Heart left ventricle (tissue), 16 donors: ENCODE results near the gene BMPR1B. TPM values are rescaled to one million over a fixed set of nuclear protein-coding genes. Genes with fewer than 3 reads are reported as not detected.
"Not testable (repeated sequence)": the region's sequence is repeated elsewhere in the genome, so short reads cannot be mapped to it uniquely, and the experiment has no call there.

Experiments
- ATAC-seq, 4 donors: fragments of 200-7000 bp; cut with Tn5 transposase; one replicate each; pipeline ENCODE4 v1.9.1; 2020 to 2022; ENCODE audit warnings: moderate library complexity in 4 of 4, mild to moderate bottlenecking in 3 of 4, moderate number of reproducible peaks in 1 of 4
- DNase-seq, 5 donors: peaks; one replicate each; pipeline ENCODE4 v3.0.0-alpha.2; 2020
- H3K27ac ChIP-seq, 12 donors: fragments of 200-600 bp; sonication (generic) in 4 of 12; one replicate each; pipeline versions ENCODE4 v1.5.0 to v1.8.0; 2016 to 2022; ENCODE audit warnings: mild to moderate bottlenecking in 2 of 12
- H3K27me3 ChIP-seq, 9 donors: fragments of 200-600 bp; sonication (generic) in 2 of 9; one replicate each; pipeline versions ENCODE4 v1.5.1 to v1.8.0; 2016 to 2022; ENCODE audit warnings: mild to moderate bottlenecking in 3 of 9
- H3K36me3 ChIP-seq, 9 donors: fragments of 200-600 bp; sonication (generic) in 2 of 9; one replicate each; pipeline versions ENCODE4 v1.5.0 to v1.8.0; 2018 to 2022; ENCODE audit warnings: mild to moderate bottlenecking in 2 of 9
- H3K4me1 ChIP-seq, 12 donors: fragments of 200-600 bp; sonication (generic) in 4 of 12; one replicate each; pipeline versions ENCODE4 v1.5.0 to v1.8.0; 2016 to 2022; ENCODE audit warnings: mild to moderate bottlenecking in 3 of 12
- H3K4me3 ChIP-seq, 12 donors: fragments of 200-600 bp; sonication (generic) in 4 of 12; one replicate each; pipeline versions ENCODE4 v1.5.0 to v1.8.0; 2017 to 2022; ENCODE audit warnings: mild to moderate bottlenecking in 9 of 12, moderate library complexity in 4 of 12
- H3K9me3 ChIP-seq, 12 donors: fragments of 200-600 bp; sonication (generic) in 4 of 12; one replicate each; pipeline versions ENCODE4 v1.5.0 to v1.8.0; 2016 to 2022; ENCODE audit warnings: mild to moderate bottlenecking in 1 of 12
- POLR2A ChIP-seq, 2 donors: fragments of 450-650 bp; IDR thresholded peaks; one replicate each; pipeline ENCODE4 v1.6.1; 2017; ENCODE audit warnings: antibody characterized with exemption in 2 of 2, mild to moderate bottlenecking in 2 of 2, moderate library complexity in 2 of 2
- WGBS, 4 donors: extraction: QIAGEN DNeasy Blood & Tissue Kit in 2 of 4; methylation state at CpG; one replicate each; pipeline versions ENCODE4 v1.1.5 to v1.1.7; 2013 to 2018; 5-methylcytosine and 5-hydroxymethylcytosine counted together
- intact Hi-C, 10 donors: fragments of 100-400 bp; cut with DNase I; formaldehyde crosslinking; loops; one replicate each; pipeline versions ENCODE4 v1.11.1 to v1.14.2; 2022
- polyA plus RNA-seq, 2 donors: library from polyadenylated mRNA; stranded (reverse); fragments of 200-250 nt; gene quantifications; one replicate each; pipeline ENCODE4 v1.2.3, GENCODE V29; 2013
- total RNA-seq, 9 donors: library from RNA; depleted of rRNA in 2 of 9; stranded (reverse); fragments of >200 nt in 2 of 9; fragmentation: NEBNext Ultra II Directional in 3 of 9; extraction: Animal tissue kit (Norgen Biotek cat#: 25700) in 3 of 9; gene quantifications; one replicate each; pipeline versions ENCODE4 v1.1.0 to v1.2.4, GENCODE V29; 2016 to 2023
- TF ChIP-seq, protein P1 (sequence below), 12 donors: fragments of 200-600 bp; sonication (generic) in 4 of 12; IDR thresholded peaks; one replicate each; pipeline versions ENCODE4 v1.5.0 to v1.8.0; 2018 to 2022; ENCODE audit warnings: antibody characterized with exemption in 12 of 12, mild to moderate bottlenecking in 5 of 12
- donor health status: ischemic (EF 13 %, LVEDD 7.1; RV severe dilation, severe dysfunction).
- donor health status: healthy with polysubstance abuse.
- donor health status: DM: no; HTN: yes; CAD: no.
- donor health status: DM: no; HTN: no; CAD: no.
- donor health status: ischemic (EF 25% LVEDD 6.9; RV normal size, moderate dysfunction).
- donor health status: ischemic (EF 25% LVEDD 5.7; RV mildly dilated, moderate dysfunction).
- donor health status: healthy.
- donor health status: DM: yes; HTN: yes; CAD: no.
- donor health status: ischemic (EF 35%, LVEDD 5.7; RV mildly dilated, moderate dysfunction).
- donor health status: nonischemic (EF 11% LVEDD 7.7; RV severe dilation, severe dysfunction).
- donor health status: DM: yes; HTN: yes; CAD: no.
- donor health status: PGD.
- donor health status: ischemic (EF 29% LVEDD 5.4; RV normal size, mild dysfunction).
- donor health status: nonischemic (EF 23%, LVEDD 6.1; RV moderate dilation, normal function).

BMPR1B gene
- total and polyA plus RNA-seq, 11 donors = 0.29 to 7.6 (median 3.8) TPM

GRCh38 chr4:94826206-94826605, 68.5 kb downstream of the BMPR1B start:
- no peaks in the 10 kb centered on the region for H3K36me3 ChIP-seq
- DNase-seq (no peak), ATAC-seq (no peak)
- H3K27me3 ChIP-seq = peaks cover 0 to 7% (median 0%) of the 10 kb centered on the region in 9 donors
- H3K27ac ChIP-seq = no peak overlapping the region
- TF ChIP-seq POLR2A (IDR thresholded peaks at IDR 0.05) = no peak
- TF ChIP-seq, protein P1, sequence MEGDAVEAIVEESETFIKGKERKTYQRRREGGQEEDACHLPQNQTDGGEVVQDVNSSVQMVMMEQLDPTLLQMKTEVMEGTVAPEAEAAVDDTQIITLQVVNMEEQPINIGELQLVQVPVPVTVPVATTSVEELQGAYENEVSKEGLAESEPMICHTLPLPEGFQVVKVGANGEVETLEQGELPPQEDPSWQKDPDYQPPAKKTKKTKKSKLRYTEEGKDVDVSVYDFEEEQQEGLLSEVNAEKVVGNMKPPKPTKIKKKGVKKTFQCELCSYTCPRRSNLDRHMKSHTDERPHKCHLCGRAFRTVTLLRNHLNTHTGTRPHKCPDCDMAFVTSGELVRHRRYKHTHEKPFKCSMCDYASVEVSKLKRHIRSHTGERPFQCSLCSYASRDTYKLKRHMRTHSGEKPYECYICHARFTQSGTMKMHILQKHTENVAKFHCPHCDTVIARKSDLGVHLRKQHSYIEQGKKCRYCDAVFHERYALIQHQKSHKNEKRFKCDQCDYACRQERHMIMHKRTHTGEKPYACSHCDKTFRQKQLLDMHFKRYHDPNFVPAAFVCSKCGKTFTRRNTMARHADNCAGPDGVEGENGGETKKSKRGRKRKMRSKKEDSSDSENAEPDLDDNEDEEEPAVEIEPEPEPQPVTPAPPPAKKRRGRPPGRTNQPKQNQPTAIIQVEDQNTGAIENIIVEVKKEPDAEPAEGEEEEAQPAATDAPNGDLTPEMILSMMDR (IDR thresholded peaks at IDR 0.05) = no peak
- 52 to 61% (median 56%) methylated on average over 5 of the region's 5 CpGs for WGBS, 4 donors
- intact Hi-C loops = no loop called here
- H3K4me3 ChIP-seq = no peak overlapping the region
- no peaks in the 10 kb centered on the region for H3K9me3 ChIP-seq
- peaks cover 0 to 2% (median 0%) of the 10 kb centered on the region in 12 donors for H3K4me1 ChIP-seq

DNA sequence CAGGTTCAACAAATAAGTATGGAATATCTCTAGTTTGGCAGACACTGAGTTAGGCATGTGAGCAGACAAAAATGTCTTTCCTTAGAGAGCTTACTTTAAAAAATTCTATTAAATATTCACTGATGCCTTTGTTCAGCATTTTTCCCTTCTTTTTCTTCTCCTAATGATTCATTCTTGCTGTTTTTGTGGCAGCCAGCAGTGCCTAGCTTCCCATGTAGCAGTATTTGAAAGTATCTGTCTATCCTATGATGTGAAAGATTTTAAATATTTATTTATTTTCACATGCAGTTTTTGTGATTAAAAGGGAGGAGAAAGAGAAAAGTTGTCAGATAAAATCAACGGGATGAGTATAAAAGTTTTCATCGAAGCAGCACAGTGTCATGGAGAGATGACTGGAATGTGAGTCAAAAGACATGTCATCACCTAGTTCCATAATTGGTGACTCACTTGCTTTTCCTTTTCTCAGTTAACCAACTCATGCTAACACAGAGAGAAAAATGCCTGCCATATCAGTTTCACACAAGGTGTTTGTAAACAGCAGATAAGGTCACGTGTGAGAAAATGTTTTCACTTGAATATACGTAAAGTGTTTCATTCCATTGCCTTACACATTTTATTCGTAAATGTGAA, 69.8 kb downstream of the BMPR1B start:
- Histone ChIP-seq H3K9me3 (no peaks in the 10 kb centered on the region), H3K4me1 (peaks cover 0 to 2% (median 0%) of the 10 kb centered on the region in 12 donors), H3K27ac (no peak overlapping the region), H3K36me3 (no peaks in the 10 kb centered on the region), H3K27me3 (peaks cover 0 to 7% (median 0%) of the 10 kb centered on the region in 9 donors), H3K4me3 (no peak overlapping the region)
- ATAC-seq (no peak), DNase-seq (no peak)
- TF ChIP-seq POLR2A (IDR thresholded peaks at IDR 0.05) = no peak
- TF ChIP-seq, protein P1 (IDR thresholded peaks at IDR 0.05) = no peak
- intact Hi-C loops = no loop called here
- 43 to 50% (median 47%) methylated on average over 5 of the region's 5 CpGs for WGBS, 4 donors

- H3K27ac ChIP-seq = no peak overlapping the region
- intact Hi-C loops = no loop called here
- H3K4me3 ChIP-seq = no peak overlapping the region
- H3K36me3 ChIP-seq = no peaks in the 10 kb centered on the region
- no peak for ATAC-seq
- DNase-seq = no peak
- 85 to 93% (median 90%) methylated on average over 1 of the region's 1 CpG for WGBS, 4 donors
- no peak for TF ChIP-seq POLR2A (IDR thresholded peaks at IDR 0.05)
- H3K27me3 ChIP-seq = peaks cover 0 to 7% (median 0%) of the 10 kb centered on the region in 9 donors
- peaks cover 0 to 2% (median 0%) of the 10 kb centered on the region in 12 donors for H3K4me1 ChIP-seq
- H3K9me3 ChIP-seq = no peaks in the 10 kb centered on the region
Observed at GRCh38 chr4:94828882-94829281, 71.1 kb downstream of the BMPR1B start.

- H3K27ac ChIP-seq = no peak overlapping the region
- peaks cover 0 to 2% (median 0%) of the 10 kb centered on the region in 12 donors for H3K4me1 ChIP-seq
- no peaks in the 10 kb centered on the region for H3K9me3 ChIP-seq
- ATAC-seq (no peak), DNase-seq (no peak)
- H3K27me3 ChIP-seq = peaks cover 0 to 3% (median 0%) of the 10 kb centered on the region in 9 donors
- intact Hi-C loops = no loop called here
- H3K36me3 ChIP-seq = no peaks in the 10 kb centered on the region
- 72 to 95% (median 88%) methylated on average over 2 of the region's 2 CpGs for WGBS, 4 donors
- TF ChIP-seq, protein P1 (IDR thresholded peaks at IDR 0.05) = no peak
- no peak for TF ChIP-seq POLR2A (IDR thresholded peaks at IDR 0.05)
- H3K4me3 ChIP-seq = no peak overlapping the region
Observed at GRCh38 chr4:94831607-94832006, 73.9 kb downstream of the BMPR1B start.

DNA sequence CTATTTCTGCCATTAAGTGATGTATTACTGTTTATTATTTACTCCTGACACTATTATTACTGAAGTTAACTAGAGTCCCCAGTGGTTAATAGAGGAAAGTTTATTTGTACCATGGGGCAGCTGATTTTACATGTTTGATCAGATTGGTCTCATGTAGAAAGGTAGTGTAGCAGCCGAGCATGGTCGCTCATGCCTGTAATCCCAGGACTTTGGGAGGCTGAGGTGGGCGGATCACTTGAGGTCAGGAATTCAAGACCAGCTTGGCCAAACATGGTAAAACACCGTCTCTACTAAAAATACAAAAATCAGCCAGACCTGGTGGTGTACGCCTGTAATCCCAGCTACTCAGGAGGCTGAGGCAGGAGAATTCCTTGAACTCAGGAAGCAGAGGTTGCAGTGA, 74.6 kb downstream of the BMPR1B start:
- H3K27me3 ChIP-seq, intact Hi-C loops, H3K9me3 ChIP-seq, H3K36me3 ChIP-seq, H3K27ac ChIP-seq, H3K4me3 ChIP-seq, DNase-seq, H3K4me1 ChIP-seq, ATAC-seq: not testable (repeated sequence)
- 84 to 96% (median 93%) methylated on average over 5 of the region's 5 CpGs for WGBS, 4 donors
